ENCODE measurements around the gene TMEM121B. TPM values are rescaled to one million over a fixed set of nuclear protein-coding genes. Genes with fewer than 3 reads are reported as not detected.
A peak's percentile ranks its signal among the peaks of the same experiment; 100 is the strongest.

The TMEM121B gene
- under 1 TPM; 0.12 to 0.57 (median 0.20) TPM for total RNA-seq

- Histone ChIP-seq H3K27ac (no peak within 1 kb of the TSS), H3K4me3 (peak within 1 kb of the TSS; percentile 42 to 75 (median 56)), H3K4me1 (peaks cover 5 to 41% (median 22%) of the 10 kb centered on the region in 3 donors), H3K27me3 (peaks cover 0 to 69% (median 7%) of the 10 kb centered on the region in 4 donors), H3K9me3 (no peaks in the 10 kb centered on the region), H3K36me3 (no peaks in the 10 kb centered on the region)
- WGBS, 2 donors, result 9 to 14% methylated on average over 30 to 34 of the region's 69 CpGs
- TF ChIP-seq CTCF (IDR thresholded peaks at IDR 0.05) (no peak), POLR2A (IDR thresholded peaks at IDR 0.05) (no peak)
- DNase-seq, result no peak
- intact Hi-C loops (cut with DNase I), result no loop called here
Measured at GRCh38 chr22:17121233-17122195, at the start of gene TMEM121B. TMEM121B (minus strand) TSS chr22:17121360; CDS start chr22:17121127, 233 bp downstream.

- no peak for DNase-seq
- intact Hi-C loops (cut with DNase I), result loop anchor here (10.0 kb wide), 1 partner anchor 83 kb away; the partner anchor contains the start of gene IL17RA
- H3K27ac ChIP-seq, result no peak overlapping the region
- no peaks in the 10 kb centered on the region for H3K9me3 ChIP-seq
- no peak overlapping the region for H3K4me3 ChIP-seq
- 28 to 45% methylated on average over 3 to 5 of the region's 7 CpGs for WGBS, 2 donors
- H3K36me3 ChIP-seq, result no peaks in the 10 kb centered on the region
- H3K27me3 ChIP-seq, result no peaks in the 10 kb centered on the region
- H3K4me1 ChIP-seq, result peaks cover 3 to 23% (median 4%) of the 10 kb centered on the region in 3 donors
- no peak for TF ChIP-seq POLR2A (IDR thresholded peaks at IDR 0.05)
- no peak for TF ChIP-seq CTCF (IDR thresholded peaks at IDR 0.05)
Measured at GRCh38 chr22:17167486-17167885, 46.3 kb upstream of the TMEM121B start.

GRCh38 chr22:17164392-17165024 is 43.3 kb upstream of the TMEM121B start:
- Histone ChIP-seq H3K4me3 (no peak overlapping the region), H3K4me1 (peaks cover 0 to 17% (median 7%) of the 10 kb centered on the region in 3 donors), H3K36me3 (no peaks in the 10 kb centered on the region), H3K27ac (no peak overlapping the region), H3K9me3 (no peaks in the 10 kb centered on the region), H3K27me3 (no peaks in the 10 kb centered on the region)
- intact Hi-C loops (cut with DNase I), result loop anchor here (10.0 kb wide), 1 partner anchor 80 kb away; the partner anchor contains the start of gene IL17RA
- no peak for TF ChIP-seq CTCF (IDR thresholded peaks at IDR 0.05)
- no peak for TF ChIP-seq POLR2A (IDR thresholded peaks at IDR 0.05)
- no peak for DNase-seq
- 64 to 84% methylated on average over 3 of the region's 3 CpGs for WGBS, 2 donors

GRCh38 chr22:17162731-17163130 is 41.6 kb upstream of the TMEM121B start:
- Histone ChIP-seq H3K4me1 (peaks cover 0 to 27% (median 12%) of the 10 kb centered on the region in 3 donors), H3K27me3 (no peaks in the 10 kb centered on the region), H3K27ac (no peak overlapping the region), H3K9me3 (no peaks in the 10 kb centered on the region), H3K36me3 (no peaks in the 10 kb centered on the region), H3K4me3 (no peak overlapping the region)
- no peak for DNase-seq
- WGBS, 2 donors, result 59 to 74% methylated on average over 8 of the region's 8 CpGs
- no peak for TF ChIP-seq POLR2A (IDR thresholded peaks at IDR 0.05)
- no peak for TF ChIP-seq CTCF (IDR thresholded peaks at IDR 0.05)
- intact Hi-C loops (cut with DNase I), result loop anchor here (10.0 kb wide), 1 partner anchor 78 kb away; the partner anchor contains the start of gene IL17RA
